DOHH2 (cell line): ENCODE results near the gene CDK18.

Experiments used
- H3F3A ChIP-seq: fragments of 200-600 bp; sonication (generic), shearing (Covaris generic); 2 replicates; pipeline ENCODE4 v1.6.0; 2016; ENCODE audit warnings: antibody characterized with exemption, mild to moderate bottlenecking; ENCODE audit not compliant: control insufficient read depth, insufficient read depth
- H3K27ac ChIP-seq: fragments of 200-600 bp; sonication (generic); 2 replicates; pipeline ENCODE4 v1.5.1; 2014; ENCODE audit warnings: low read depth, mild to moderate bottlenecking, low read length, moderate library complexity
- H3K27me3 ChIP-seq: fragments of 200-600 bp; sonication (generic); 2 replicates; pipeline ENCODE4 v1.6.1; 2014; ENCODE audit warnings: mild to moderate bottlenecking, low read length, mixed read lengths; ENCODE audit not compliant: control insufficient read depth
- H3K36me3 ChIP-seq: fragments of 200-600 bp; sonication (generic); 2 replicates; pipeline ENCODE4 v1.6.1; 2014; ENCODE audit warnings: mild to moderate bottlenecking, low read length, moderate library complexity, mixed read lengths; ENCODE audit not compliant: control insufficient read depth
- H3K4me1 ChIP-seq: fragments of 200-600 bp; sonication (generic); 2 replicates; pipeline ENCODE4 v1.6.1; 2014; ENCODE audit warnings: mild to moderate bottlenecking, low read length, mixed read lengths; ENCODE audit not compliant: control insufficient read depth
- H3K4me2 ChIP-seq: fragments of 200-600 bp; sonication (generic); 2 replicates; pipeline ENCODE4 v1.6.0; 2014; ENCODE audit warnings: mild to moderate bottlenecking, low read length, moderate library complexity
- H3K4me3 ChIP-seq: fragments of 200-600 bp; sonication (generic); 2 replicates; pipeline ENCODE4 v1.5.1; 2014; ENCODE audit warnings: mild to moderate bottlenecking, low read length, mixed read lengths
- H3K79me2 ChIP-seq: fragments of 200-600 bp; sonication (generic); 2 replicates; pipeline ENCODE4 v1.6.1; 2014; ENCODE audit warnings: mild to moderate bottlenecking, low read length, mixed read lengths; ENCODE audit not compliant: control insufficient read depth
- H3K9me2 ChIP-seq: fragments of 200-600 bp; sonication (generic); replicated peaks from 2 replicates; pipeline ENCODE4 v1.6.1; 2014; ENCODE audit warnings: mild to moderate bottlenecking, low read length, mixed read lengths; ENCODE audit not compliant: control insufficient read depth
- H3K9me3 ChIP-seq: fragments of 200-600 bp; sonication (generic); 2 replicates; pipeline ENCODE4 v1.6.1; 2014; ENCODE audit warnings: antibody characterized with exemption, low read length, mixed read lengths; ENCODE audit not compliant: control insufficient read depth, insufficient read depth
- H4K20me1 ChIP-seq: fragments of 200-600 bp; sonication (generic); 2 replicates; pipeline ENCODE4 v1.6.0; 2014; ENCODE audit warnings: low read depth, mild to moderate bottlenecking, antibody characterized with exemption, low read length, moderate library complexity; ENCODE audit not compliant: control insufficient read depth, insufficient read depth
- CTCF ChIP-seq: fragments of 200-600 bp; sonication (generic); IDR thresholded peaks from one replicate; pipeline ENCODE4 v1.5.1; 2014; ENCODE audit warnings: antibody characterized with exemption, mild to moderate bottlenecking, low read depth, low read length; ENCODE audit not compliant: poor library complexity, severe bottlenecking
- EZH2phosphoT487 ChIP-seq: fragments of 200-600 bp; sonication (generic); IDR thresholded peaks from 2 replicates; pipeline ENCODE4 v1.6.1; 2017; ENCODE audit warnings: borderline replicate concordance, mild to moderate bottlenecking, antibody characterized with exemption, low read length, moderate library complexity, mixed read lengths

The CDK18 gene

DNA sequence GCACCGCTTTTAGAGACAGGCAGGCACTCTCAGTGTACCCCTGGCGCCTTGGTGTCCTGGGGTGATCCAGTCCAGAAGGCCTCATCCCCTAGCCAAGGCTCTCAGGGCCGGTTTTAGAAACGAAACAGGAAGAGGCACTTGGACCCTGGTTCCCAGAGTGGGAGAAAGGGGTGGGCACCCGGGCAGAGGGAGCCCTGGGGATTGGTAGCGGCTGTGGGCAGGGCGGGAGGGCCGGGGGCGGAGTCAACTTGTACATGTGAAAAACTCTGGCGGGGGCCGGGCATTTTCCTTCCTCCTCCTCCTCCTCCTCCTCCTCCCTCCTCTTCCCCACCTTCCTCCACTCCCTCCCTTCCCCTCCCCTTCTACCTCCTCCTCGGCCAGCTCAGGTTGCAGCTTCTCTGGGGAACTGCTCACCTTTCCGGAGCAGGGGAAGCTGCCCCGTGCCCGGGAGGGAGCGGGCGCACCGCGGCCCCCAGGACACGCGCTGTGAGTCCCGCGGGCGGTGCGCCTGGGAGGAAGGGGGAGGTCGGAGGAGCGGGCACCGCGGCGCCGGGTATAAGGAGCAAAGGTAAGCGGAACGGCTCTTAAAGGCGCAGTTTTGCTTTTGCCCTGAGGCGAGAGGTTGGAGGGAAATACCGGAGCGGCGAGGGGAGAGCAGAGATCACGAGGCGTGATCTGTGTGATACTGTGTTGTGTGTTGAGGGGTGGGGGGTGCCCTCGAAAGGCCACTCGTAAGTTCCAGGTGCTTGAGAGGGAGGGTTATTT, at the start of gene CDK18:
TSS of gene CDK18 (plus strand) at position 359 of the 765 bp plus-strand sequence. CDS start 18,499 bp downstream, outside the sequence.
- Histone ChIP-seq H3K4me2 (peak within 1 kb of the TSS; percentile 67), H3K9me3 (no peaks in the 10 kb centered on the region), H3K27me3 (peaks cover 38% of the 10 kb centered on the region), H3K4me3 (peak within 1 kb of the TSS; percentile 70), H3K79me2 (no peaks in the 10 kb centered on the region), H3K4me1 (peaks cover 19% of the 10 kb centered on the region), H3K9me2 (no peaks in the 10 kb centered on the region), H4K20me1 (peaks cover 7% of the 10 kb centered on the region; the same call in 1 of the 2 replicates), H3K27ac (no peak within 1 kb of the TSS), H3F3A (no peaks in the 10 kb centered on the region), H3K36me3 (no peaks in the 10 kb centered on the region)
- no peak for TF ChIP-seq CTCF

DNA sequence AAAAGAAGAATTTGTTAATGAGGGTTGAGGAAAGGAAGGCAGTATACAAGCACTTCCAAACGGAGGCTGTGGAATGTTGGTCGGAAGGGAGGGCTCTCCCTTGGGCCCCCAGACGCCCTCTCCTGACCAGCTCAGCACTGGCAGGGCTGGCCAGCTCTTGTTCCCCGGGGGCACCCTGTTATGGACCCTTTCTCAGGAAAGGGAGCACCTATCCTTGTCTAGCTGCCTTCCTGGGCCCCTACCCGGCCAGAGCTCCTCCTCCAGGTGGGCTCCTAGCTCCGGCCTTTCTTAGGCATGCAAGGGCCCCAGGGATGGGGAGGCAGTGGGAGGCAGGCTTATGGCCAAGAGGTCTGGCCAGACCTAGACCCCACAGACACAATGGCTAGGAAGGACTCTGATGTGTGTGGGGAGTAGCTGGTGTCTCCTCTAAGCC, 49.5 kb upstream of the CDK18 start:
- H3K27ac ChIP-seq, result no peak overlapping the region
- H3K9me2 ChIP-seq, result no peaks in the 10 kb centered on the region
- no peaks in the 10 kb centered on the region; the same call in 1 of the 2 replicates for H4K20me1 ChIP-seq
- H3K27me3 ChIP-seq, result peaks cover 91% of the 10 kb centered on the region
- H3K4me1 ChIP-seq, result peaks cover 5% of the 10 kb centered on the region; the same call in 1 of the 2 replicates
- no peaks in the 10 kb centered on the region for H3K36me3 ChIP-seq
- no peak for TF ChIP-seq CTCF
- TF ChIP-seq EZH2phosphoT487, result no peak
- H3K4me2 ChIP-seq, result no peak overlapping the region
- no peaks in the 10 kb centered on the region for H3F3A ChIP-seq
- no peaks in the 10 kb centered on the region for H3K79me2 ChIP-seq
- H3K9me3 ChIP-seq, result no peaks in the 10 kb centered on the region
- no peak overlapping the region for H3K4me3 ChIP-seq

GRCh38 chr1:205455581-205456382, 48.7 kb upstream of the CDK18 start, which contains the start of gene BLACAT1:
Gene BLACAT1 (minus strand): TSS chr1:205456045.
- Histone ChIP-seq H3K4me3 (no peak within 1 kb of the TSS), H3F3A (no peaks in the 10 kb centered on the region), H3K4me2 (peak within 1 kb of the TSS; percentile 43), H3K36me3 (no peaks in the 10 kb centered on the region), H3K27me3 (peaks cover 93% of the 10 kb centered on the region), H3K79me2 (no peaks in the 10 kb centered on the region), H4K20me1 (no peaks in the 10 kb centered on the region; the same call in 1 of the 2 replicates), H3K9me2 (no peaks in the 10 kb centered on the region), H3K4me1 (no peaks in the 10 kb centered on the region), H3K9me3 (no peaks in the 10 kb centered on the region), H3K27ac (no peak within 1 kb of the TSS)
- no peak for TF ChIP-seq EZH2phosphoT487
- no peak for TF ChIP-seq CTCF
